ENCODE results near the gene OLFM1. TPM values are rescaled to one million over a fixed set of nuclear protein-coding genes. Genes with fewer than 3 reads are reported as not detected.

The OLFM1 gene
- total and polyA plus RNA-seq, 2 donors (not counting 1 experiment from before 2014, with no cell fraction given) = 0.07 TPM; not detected in 1

DNA sequence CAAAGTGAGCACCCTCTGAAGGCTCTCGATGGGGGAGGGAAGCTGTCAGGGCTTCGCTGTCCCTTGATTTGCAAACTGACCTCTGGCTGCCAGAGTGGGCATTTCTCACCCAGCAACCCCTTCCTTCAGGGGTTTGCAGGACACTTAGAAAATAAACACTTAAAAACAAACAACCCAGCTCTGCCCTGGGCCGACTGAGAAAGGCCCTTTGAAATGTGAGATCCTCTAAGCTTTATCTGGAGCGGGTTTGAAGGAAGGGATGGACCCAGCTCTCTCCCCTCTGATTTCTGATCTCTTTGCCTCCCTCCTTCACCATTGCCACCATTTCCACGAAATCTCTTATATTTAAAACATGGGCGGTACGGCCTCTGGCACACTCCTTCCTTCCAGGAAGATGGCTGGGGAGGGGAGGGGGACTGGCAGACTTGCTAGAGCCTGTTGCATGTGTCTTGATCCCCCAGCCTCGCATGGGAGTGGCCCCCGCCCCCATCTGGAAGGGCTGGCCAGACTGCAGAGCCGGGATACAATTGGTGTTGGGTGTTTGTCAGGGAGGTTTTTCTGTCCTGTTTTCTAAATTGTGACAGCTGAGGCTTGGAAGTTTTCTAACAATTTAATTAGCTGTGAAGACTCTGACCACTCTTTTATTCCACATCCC is 20.2 kb downstream of the OLFM1 start:
- ATAC-seq (ENCODE audit: low read depth) = no peak

DNA sequence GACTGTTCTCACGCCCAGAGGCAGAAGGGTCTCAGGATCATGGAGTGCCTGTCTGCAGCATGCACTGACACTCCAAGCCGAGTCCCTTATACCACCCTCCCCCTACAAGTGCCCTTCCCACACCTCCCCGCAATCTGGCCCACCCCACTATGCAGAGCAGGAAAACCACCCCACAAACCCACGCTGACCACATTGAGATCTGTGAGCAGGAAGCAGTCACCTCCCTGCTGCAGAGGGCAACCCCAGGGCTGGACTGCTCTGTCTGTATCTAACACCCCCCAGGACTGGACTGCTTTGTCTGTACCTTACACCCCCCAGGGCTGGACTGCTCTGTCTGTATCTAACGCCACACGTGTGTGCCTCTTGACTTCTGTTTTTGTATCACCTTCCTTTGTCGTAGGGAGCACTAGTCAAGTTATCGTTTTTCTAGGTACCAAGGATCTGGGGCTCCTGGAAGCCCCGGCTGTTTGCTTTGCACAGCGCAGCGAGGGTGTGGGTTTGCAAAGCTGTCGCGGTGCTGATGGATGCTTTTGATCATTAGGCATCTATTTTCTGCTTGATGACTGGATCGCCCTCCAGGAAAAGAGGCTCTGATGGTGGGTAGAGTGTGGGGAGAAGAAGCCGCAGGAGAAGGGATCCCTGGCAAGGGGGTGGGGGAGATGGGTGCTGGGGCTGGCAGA is 21.5 kb downstream of the OLFM1 start:
- ChIA-PET CTCF (no interaction called here), POLR2A (no interaction called here)
- intact Hi-C loops (cut with micrococcal nuclease) = no loop called here
- TF ChIP-seq, protein P1, sequence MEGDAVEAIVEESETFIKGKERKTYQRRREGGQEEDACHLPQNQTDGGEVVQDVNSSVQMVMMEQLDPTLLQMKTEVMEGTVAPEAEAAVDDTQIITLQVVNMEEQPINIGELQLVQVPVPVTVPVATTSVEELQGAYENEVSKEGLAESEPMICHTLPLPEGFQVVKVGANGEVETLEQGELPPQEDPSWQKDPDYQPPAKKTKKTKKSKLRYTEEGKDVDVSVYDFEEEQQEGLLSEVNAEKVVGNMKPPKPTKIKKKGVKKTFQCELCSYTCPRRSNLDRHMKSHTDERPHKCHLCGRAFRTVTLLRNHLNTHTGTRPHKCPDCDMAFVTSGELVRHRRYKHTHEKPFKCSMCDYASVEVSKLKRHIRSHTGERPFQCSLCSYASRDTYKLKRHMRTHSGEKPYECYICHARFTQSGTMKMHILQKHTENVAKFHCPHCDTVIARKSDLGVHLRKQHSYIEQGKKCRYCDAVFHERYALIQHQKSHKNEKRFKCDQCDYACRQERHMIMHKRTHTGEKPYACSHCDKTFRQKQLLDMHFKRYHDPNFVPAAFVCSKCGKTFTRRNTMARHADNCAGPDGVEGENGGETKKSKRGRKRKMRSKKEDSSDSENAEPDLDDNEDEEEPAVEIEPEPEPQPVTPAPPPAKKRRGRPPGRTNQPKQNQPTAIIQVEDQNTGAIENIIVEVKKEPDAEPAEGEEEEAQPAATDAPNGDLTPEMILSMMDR (IDR thresholded peaks at IDR 0.05) = no peak
- no peak for TF ChIP-seq EZH2 (IDR thresholded peaks at IDR 0.05; ENCODE audit: borderline replicate concordance, insufficient read depth, low read depth, low read length, poor library complexity, severe bottlenecking)
- Histone ChIP-seq H3K27me3 (replicated peaks in 1 of 4; ENCODE audit: control extremely low read depth in 1 of 4, control insufficient read depth in 3 of 4, insufficient read depth in 4 of 4, low read length in 3 of 4) (peaks cover 0 to 5% (median 2%) of the 10 kb centered on the region in 4 experiments), H3K4me1 (ENCODE audit: control insufficient read depth in 2 of 2, insufficient read depth in 2 of 2, low read length in 2 of 2) (no peaks in the 10 kb centered on the region), H3K36me3 (replicated peaks in 1 of 2; ENCODE audit: control extremely low read depth in 1 of 2, control insufficient read depth in 1 of 2, extremely low read depth in 1 of 2, insufficient read depth in 2 of 2, low read length in 1 of 2) (no peaks in the 10 kb centered on the region), H3K27ac (ENCODE audit: low read length in 2 of 2) (no peak overlapping the region), H3K9ac (ENCODE audit: low read length) (no peak overlapping the region), H4K20me1 (ENCODE audit: control insufficient read depth, insufficient read depth, low read length, poor library complexity, severe bottlenecking) (no peaks in the 10 kb centered on the region), H3K4me3 (ENCODE audit: control extremely low read depth in 1 of 5, extremely low read depth in 1 of 5, insufficient read depth in 1 of 5, low read depth in 2 of 5, low read length in 4 of 5) (no peak overlapping the region), H2AFZ (ENCODE audit: insufficient read depth, low read depth, low read length, poor library complexity, severe bottlenecking) (no peak overlapping the region), H3K4me2 (replicated peaks; ENCODE audit: low read depth, low read length, poor library complexity, severe bottlenecking) (no peak overlapping the region), H3K79me2 (ENCODE audit: control insufficient read depth, insufficient read depth, low read length) (no peaks in the 10 kb centered on the region), H3K9me3 (ENCODE audit: control extremely low read depth in 1 of 3, control insufficient read depth in 2 of 3, insufficient read depth in 1 of 3, low read length in 2 of 3) (peaks cover 0 to 3% (median 0%) of the 10 kb centered on the region in 3 donors)
- 56% methylated on average over 15 of the region's 15 CpGs for WGBS (ENCODE audit: insufficient coverage)
- Mint-ChIP-seq H3K27me3 (peaks cover 27% of the 10 kb centered on the region), H3K27ac (no peak overlapping the region), H3K9me3 (ENCODE audit: insufficient read depth) (no peaks in the 10 kb centered on the region), H3K4me3 (no peak overlapping the region), H3K4me1 (no peaks in the 10 kb centered on the region)
- DNase-seq = no peak
- ATAC-seq (ENCODE audit: low read depth) = no peak

More for the DNA sequence above, 20.2 kb downstream of the OLFM1 start:
- no peak for TF ChIP-seq EZH2 (IDR thresholded peaks at IDR 0.05; ENCODE audit: borderline replicate concordance, insufficient read depth, low read depth, low read length, poor library complexity, severe bottlenecking)
- TF ChIP-seq, protein P1 (IDR thresholded peaks at IDR 0.05) = no peak
- H4K20me1 ChIP-seq (ENCODE audit: control insufficient read depth, insufficient read depth, low read length, poor library complexity, severe bottlenecking) = no peaks in the 10 kb centered on the region
- H3K79me2 ChIP-seq (ENCODE audit: control insufficient read depth, insufficient read depth, low read length) = no peaks in the 10 kb centered on the region
- no peaks in the 10 kb centered on the region for H3K4me1 ChIP-seq (ENCODE audit: control insufficient read depth in 2 of 2, insufficient read depth in 2 of 2, low read length in 2 of 2)
- H2AFZ ChIP-seq (ENCODE audit: insufficient read depth, low read depth, low read length, poor library complexity, severe bottlenecking) = no peak overlapping the region
- H3K27me3 ChIP-seq (replicated peaks in 1 of 4; ENCODE audit: control extremely low read depth in 1 of 4, control insufficient read depth in 3 of 4, insufficient read depth in 4 of 4, low read length in 3 of 4) = peaks cover 0 to 9% (median 2%) of the 10 kb centered on the region in 4 experiments
- H3K27me3 Mint-ChIP-seq = peaks cover 33% of the 10 kb centered on the region
- H3K36me3 ChIP-seq (replicated peaks in 1 of 2; ENCODE audit: control extremely low read depth in 1 of 2, control insufficient read depth in 1 of 2, extremely low read depth in 1 of 2, insufficient read depth in 2 of 2, low read length in 1 of 2) = no peaks in the 10 kb centered on the region
- H3K4me3 Mint-ChIP-seq = no peak overlapping the region
- DNase-seq = no peak
- no peaks in the 10 kb centered on the region for H3K9me3 Mint-ChIP-seq (ENCODE audit: insufficient read depth)
- no peak overlapping the region for H3K4me3 ChIP-seq (ENCODE audit: control extremely low read depth in 1 of 5, extremely low read depth in 1 of 5, insufficient read depth in 1 of 5, low read depth in 2 of 5, low read length in 4 of 5)
- H3K27ac Mint-ChIP-seq = no peak overlapping the region
- no peak overlapping the region for H3K4me2 ChIP-seq (replicated peaks; ENCODE audit: low read depth, low read length, poor library complexity, severe bottlenecking)
- POLR2A ChIA-PET = no interaction called here
- H3K27ac ChIP-seq (ENCODE audit: low read length in 2 of 2) = no peak overlapping the region
- CTCF ChIA-PET = no interaction called here
- H3K9ac ChIP-seq (ENCODE audit: low read length) = no peak overlapping the region
- WGBS (ENCODE audit: insufficient coverage) = 11% methylated on average over 3 of the region's 10 CpGs
- H3K4me1 Mint-ChIP-seq = no peaks in the 10 kb centered on the region
- intact Hi-C loops (cut with micrococcal nuclease) = no loop called here
- peaks cover 0 to 3% (median 0%) of the 10 kb centered on the region in 3 donors for H3K9me3 ChIP-seq (ENCODE audit: control extremely low read depth in 1 of 3, control insufficient read depth in 2 of 3, insufficient read depth in 1 of 3, low read length in 2 of 3)
